NCI-H128 (cell line): ENCODE results near the gene CD52.
"Not testable (repeated sequence)": the region's sequence is repeated elsewhere in the genome, so short reads cannot be mapped to it uniquely, and the experiment has no call there.

Source experiments
- DNase-seq: peaks from one replicate; lab custom pipeline; 2025; ENCODE audit not compliant: unreplicated experiment; lab: John Stamatoyannopoulos, UW

Gene CD52

DNA sequence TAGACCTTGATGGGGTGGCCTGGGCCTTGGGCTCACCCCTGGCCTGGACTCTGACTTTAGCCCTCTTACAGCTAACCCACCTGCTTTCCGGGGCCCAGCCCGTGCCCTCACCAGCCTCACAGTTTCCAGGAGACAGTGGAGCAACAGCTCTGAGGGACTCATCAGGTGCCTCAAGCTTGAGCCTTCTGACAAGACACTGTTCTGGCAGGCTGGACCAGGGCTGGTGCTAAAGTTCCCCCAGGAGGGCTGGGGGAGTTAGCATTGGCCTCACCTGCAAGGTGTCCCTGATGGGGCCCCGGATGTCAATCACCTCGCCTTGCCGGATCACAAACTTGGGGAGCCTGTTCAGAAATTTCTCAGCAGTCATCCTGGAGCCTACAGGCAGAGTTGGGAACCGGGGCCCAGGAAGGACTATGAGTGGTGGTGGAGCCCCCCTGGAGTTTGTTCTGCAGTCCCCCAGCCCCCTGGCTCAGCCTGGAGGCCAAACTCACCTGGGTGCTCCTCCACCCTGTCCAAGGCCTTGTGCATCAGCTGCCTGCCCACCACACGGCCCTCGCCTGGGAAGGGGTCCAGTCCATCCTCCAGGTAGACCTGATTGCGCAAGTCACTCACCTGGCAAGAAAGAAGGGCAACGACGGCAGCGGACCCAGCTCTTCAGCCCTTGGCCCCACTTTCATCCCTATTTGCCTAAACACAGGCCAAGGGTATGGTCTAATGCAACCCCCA lies 33.7 kb upstream of the CD52 start:
- DNase-seq, result no peak

DNA sequence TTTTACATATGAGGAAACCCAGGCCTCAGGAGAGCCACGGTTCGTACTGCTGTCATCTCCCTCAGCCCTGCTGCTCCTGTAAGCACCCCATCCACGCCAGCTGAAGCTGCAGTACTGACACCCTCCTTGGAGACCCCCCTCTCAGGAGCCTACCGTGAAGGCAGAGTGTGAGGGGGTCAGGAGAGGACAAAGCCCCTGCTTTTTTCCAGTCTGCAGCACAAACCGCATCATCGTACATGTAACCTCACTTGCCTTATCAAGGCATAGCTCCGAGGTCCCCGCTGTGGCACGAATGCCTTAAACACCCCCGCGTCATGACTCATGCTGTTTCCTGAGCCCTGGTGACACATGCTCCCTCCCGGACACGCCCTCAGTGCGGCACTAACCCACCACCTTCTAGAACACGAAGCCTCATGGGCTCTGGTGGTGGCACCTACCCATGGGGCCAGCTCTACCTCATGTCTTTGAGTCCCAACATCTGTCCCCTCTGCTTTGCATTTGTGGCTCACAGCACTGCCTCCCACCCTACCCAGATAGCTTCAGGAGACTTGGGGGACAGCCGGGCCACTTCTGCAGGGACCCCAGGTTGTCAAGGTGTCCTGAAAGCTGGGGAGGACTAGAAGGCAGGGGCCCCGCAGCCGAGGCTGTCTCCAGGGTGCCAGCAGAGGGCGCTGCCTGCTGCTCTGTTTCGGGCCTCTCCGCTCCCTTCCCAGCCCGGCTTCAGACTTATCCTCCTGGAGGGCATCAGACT lies 33.0 kb upstream of the CD52 start:
- no peak for DNase-seq

DNA sequence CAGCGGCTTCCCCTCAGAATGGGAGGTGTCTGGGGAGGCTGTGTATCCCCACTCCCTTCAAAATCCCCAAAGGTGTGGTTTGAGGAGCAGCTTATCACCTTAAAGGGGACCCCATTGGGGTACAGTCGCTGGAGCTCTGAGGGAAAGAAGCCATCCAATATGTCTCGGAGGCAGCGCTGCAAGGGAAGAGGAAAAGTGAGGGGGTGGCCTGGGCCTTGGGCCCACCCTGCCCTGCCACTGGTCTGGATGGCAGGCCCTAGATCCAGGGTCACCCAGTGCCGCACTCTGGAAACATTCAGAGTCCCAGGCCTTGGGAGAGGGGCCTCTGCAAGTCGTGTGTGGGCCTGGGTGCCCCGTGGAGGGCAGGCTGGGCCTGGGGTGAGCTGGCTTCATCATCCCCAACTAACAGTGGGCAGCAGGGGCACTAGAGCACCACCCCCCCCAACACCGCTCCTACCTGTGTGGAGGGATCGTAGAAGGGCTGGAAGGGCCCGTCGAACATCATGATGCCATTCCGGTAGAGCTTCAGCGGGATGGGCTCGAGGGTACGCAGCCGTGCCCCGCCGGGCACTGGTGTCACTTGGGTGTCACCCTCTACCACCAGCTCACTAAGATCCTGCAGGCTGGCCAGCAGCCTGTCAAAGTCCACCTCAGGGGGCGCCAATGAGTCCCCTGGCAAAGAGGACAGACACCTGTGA lies 32.2 kb upstream of the CD52 start:
- no peak for DNase-seq

DNA sequence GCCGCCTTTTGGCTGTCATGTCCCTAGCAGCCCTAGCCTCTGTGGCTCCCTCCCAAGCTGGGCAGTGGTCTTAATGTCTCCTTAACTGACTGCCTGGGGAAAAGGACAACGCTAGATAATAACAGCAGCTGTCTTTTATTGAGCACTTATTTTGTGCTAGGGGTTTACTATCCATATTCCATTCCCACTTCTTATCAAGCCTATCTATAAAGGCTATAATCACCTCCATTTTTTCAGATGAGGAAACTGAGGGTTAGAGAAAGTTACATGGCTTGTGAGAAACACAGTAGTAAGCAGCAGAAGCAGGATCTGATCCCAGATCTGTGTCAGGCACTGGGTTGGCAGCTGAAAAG lies 31.7 kb upstream of the CD52 start:
- no peak for DNase-seq

GRCh38 chr1:26287033-26287711 lies 30.6 kb upstream of the CD52 start:
- no peak for DNase-seq

DNA sequence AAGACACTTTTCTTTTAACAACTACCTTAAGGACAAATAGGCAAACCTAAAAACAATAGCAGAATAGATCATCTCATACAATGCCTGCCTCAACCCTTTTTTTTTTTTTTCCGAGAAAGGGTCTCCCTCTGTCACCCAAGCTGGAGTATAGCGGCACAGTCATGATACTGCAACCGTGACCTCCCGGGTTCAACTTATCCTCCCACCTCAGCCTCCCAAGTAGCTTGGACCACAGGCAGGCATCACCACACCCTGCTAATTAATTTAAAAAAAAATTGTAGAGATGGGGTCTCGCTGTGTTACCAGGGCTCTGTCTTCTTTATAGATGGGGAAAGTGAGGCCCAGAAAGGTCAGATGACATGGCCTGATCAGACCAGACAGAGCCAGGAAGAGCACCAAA lies 29.9 kb upstream of the CD52 start:
- DNase-seq, result no peak

DNA sequence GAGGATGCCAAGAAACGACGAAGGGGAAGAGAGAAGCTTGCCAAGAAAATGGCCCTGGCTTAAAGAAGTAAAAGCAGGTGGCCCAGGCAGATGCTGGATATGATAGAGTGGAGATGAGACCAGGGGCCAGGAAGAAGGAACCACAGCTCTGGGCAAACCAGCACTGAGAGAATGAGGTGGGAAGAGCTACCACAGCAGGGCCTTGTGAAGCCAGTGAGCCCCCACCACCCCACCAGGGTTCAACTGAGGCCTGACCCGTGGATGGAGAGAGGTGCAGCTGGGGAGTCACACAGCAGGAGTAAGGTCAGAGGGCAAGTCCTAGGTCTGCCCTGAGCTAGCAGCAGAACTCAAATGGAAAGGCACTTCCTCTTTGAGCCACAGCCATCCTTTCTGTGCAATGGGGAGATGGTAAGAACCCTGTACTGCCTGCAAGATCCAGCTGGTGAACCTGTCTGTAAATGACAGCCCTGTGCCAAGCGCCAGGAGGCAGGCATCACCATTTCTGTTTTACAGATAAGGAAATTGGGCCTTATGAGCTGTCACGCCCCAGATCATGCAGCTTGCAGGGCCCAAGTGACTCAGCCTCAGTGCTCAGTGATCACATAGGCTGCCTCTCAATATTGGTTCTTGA lies 29.3 kb upstream of the CD52 start:
- DNase-seq, result no peak

GRCh38 chr1:26289158-26290059 lies 28.3 kb upstream of the CD52 start:
- DNase-seq, result no peak

DNA sequence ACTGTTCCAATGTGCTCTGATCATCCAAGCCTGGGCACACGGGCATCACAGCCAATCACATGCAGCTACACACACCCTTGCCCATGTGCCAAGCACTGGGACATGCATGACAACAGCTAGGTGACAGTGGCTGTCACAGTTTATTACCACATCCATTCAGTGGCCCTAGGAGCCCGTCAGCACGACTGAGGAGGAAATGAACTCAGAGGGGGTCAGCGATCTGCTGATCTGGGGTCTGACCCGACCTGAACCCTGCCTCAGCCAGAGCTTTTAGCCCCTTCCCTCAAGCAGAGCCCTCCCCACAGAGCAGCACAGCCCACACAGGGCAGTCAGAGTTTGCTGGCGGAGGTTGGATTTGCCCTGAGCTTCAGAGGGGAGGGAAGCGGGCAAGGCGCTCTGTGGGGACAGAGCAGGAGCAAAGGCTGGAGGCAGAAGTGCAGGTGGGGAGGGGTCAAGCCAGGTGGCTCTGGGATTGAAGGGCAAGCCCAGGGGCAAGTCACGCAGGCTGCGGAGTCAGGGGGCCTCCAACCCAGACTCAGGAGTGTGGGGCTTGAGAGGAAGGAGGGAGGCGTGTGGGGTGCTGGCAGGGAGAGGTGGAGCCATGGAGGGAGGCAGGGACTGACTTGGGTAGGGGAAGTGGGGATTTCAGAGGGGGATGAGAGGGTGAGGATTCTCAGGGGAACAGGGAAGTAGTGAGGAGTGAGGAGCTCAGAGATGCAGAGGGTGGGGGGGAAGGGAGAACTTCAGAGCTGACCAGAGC lies 27.5 kb upstream of the CD52 start:
- no peak for DNase-seq

DNA sequence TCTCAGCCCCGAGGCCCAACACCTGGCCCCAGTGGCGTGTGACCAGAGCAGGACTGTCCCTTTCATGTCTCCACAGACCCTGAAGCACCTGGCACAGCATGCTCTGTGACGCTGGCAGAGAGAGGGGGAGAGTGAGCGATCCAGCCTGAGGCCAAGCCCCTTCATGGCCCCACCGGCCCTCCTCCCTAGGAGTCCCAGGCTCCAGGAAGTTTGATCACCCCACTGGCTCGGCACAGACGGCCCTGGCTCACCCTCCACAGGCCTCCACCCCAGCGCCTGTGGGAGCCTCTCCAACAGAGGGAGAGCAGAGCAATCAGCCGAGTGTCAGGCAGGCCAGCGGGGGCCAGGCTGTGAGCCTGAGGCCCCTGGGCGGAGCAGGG lies 26.9 kb upstream of the CD52 start:
- no peak for DNase-seq

GRCh38 chr1:26291433-26291832 lies 26.3 kb upstream of the CD52 start:
- DNase-seq, result no peak

DNA sequence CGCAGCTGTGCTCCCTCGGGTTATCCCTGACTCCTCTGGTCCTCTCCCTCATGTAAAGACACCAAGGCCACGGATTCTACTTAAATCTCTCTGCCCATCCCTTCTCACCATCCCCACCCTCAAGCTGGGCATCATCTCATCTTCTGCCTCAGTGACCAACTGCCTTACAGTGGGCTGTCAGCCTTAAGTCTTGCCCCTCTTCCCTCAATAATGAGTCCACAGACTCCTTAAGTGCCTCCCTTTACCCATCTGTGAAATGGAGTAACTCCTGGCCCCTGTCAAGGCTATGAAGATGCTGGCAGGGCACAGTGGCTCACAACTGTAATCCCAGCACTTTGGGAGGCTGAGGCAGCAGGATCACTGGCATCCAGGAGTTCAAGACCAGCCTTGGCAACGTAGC lies 25.8 kb upstream of the CD52 start:
- no peak for DNase-seq

DNA sequence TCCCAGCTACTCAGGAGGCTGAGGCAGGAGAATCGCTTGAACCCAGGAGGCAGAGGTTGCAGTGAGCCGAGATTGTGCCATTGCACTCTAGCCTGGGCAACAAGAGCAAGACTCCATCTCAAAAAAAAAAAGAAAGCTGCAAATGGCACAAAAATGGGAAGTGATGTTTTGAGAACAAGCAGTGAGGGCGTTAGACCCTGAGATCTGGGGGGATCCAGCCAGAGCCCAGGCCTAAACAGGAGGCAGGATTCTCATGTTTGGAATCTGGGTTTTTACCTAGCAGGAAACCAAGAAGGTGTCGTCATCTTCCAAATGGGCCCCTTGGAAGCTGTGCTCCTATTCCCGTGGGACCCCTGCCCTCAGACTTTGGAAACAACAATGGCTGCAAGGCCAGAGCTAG lies 25.0 kb upstream of the CD52 start:
- DNase-seq, result not testable (repeated sequence)

GRCh38 chr1:26293911-26294463 lies 23.8 kb upstream of the CD52 start:
- DNase-seq, result no peak

DNA sequence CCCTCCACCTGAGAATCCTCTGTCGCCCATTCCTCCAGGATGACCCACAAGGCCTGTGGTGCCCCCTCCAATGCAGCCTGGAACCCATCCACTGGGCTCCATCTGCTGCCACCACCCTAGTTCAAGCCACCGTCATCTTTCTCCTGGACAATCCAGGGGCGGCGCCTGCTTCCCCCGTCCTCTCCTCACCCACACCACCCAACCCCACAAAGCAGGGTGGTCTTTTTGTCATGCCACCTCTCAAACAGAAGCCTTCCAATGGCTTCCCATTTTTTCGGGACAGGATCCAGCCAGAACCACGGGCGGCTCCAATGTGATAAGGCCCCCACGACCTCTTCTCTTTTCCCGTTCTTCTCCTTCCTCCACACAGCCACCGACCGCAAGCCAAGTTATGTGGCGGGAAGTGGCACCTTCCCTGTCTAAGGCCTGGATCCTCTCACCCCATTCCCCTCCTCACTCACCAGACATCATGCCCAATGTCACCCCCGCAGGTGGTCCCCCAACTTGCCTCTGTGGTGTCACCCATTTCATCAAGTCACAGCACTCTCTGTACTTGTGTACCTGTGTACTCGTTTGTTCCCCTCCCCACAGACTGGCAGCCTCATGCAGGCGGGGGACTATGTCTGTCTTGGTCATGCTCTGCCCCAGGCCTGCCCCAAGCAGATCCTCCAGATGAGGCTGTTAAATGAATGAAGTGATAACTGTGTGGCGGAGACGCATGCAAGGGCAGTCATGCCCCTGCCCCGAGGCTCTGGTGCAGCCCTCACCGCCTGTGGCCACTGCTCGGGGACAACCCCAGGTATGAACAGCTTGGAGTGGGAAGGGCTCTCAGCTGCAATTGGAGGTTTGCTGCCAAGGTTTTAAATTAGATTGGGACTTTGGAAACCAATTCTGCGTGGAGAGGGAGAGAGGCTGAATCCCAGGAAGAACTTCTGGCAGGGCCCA lies 22.3 kb upstream of the CD52 start:
- no peak for DNase-seq

DNA sequence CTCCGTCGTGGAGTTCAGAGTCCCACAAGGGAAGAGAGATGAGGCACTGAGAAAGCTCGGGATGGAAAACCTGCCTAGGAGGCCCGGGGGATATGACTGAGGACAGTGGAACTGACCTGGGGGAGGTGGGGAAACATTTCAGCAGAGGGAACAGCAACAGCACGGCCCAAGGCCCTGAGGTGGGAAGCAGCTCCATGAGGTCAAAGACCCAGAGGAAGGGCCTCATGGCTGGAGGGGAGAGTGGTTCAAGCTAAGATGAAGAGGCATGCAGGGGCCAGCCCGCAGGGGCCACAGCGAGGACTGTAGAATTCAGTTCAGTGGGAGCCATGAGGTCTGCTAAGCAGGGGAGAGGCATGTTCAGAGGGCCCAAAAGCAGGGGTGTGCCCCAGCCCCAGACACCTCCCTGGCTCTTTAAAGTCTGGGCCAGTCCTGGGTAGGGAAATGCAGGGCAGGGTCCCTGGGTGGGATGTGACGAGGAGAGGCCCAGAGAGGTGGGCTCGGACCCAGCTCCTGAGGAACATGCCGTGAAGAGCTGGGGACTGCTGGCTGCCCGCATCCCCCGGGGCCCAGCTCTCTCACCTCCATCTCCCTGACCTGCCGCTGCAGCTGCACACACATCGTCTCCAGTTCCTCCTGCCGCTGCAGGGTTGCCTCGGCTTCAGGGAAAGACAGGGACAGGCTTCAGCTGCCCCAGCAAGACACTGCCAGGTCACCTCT lies 21.3 kb upstream of the CD52 start:
- DNase-seq, result no peak

- DNase-seq, result no peak
These were observed 20.5 kb upstream of the CD52 start for GRCh38 chr1:26297057-26297790.
